H1 (cell line): Measurements from ENCODE around the gene SUPT4H1. TPM values are rescaled to one million over a fixed set of nuclear protein-coding genes. Genes with fewer than 3 reads are reported as not detected.

ENCODE experiments used
- CTCF ChIA-PET: fragments of 300-600 bp; sonication (Branson Sonifier 250); formaldehyde crosslinking; loops from one replicate; lab custom pipeline; 2021; ENCODE audit not compliant: partially characterized antibody; lab: Charles Lee
- POLR2A ChIA-PET: fragments of 300-600 bp; sonication (Branson Sonifier 250); formaldehyde crosslinking; loops from one replicate; lab custom pipeline; 2021; ENCODE audit warnings: inconsistent platforms; ENCODE audit not compliant: partially characterized antibody; lab: Charles Lee
- DNase-seq, 2 experiments: peaks; one replicate each; pipeline versions ENCODE4 v3.0.0 to v3.0.0-alpha.2; 2010 to 2022; ENCODE audit warnings: low spot score in 2 of 2, low read depth in 1 of 2, mixed read lengths in 1 of 2
- FAIRE-seq: peaks from 2 replicates; lab custom pipeline; 2011; peaks lifted over from hg19 to GRCh38; lab: Jason Lieb, UNC
- H2AFZ ChIP-seq: 2 replicates; pipeline ENCODE4 v1.8.1; 2012; ENCODE audit warnings: low read length, inconsistent platforms
- H2AK5ac ChIP-seq: 2 replicates; pipeline ENCODE4 v1.6.1; 2013; ENCODE audit warnings: low read depth, low read length
- H2BK120ac ChIP-seq: replicated peaks from 2 replicates; pipeline ENCODE3; 2013; ENCODE audit warnings: low read depth, low read length, inconsistent platforms
- H2BK12ac ChIP-seq: 2 replicates; pipeline ENCODE4 v1.6.1; 2013; ENCODE audit warnings: low read depth, low read length
- H2BK15ac ChIP-seq: 2 replicates; pipeline ENCODE4 v1.6.1; 2013; ENCODE audit warnings: low read length
- H2BK20ac ChIP-seq: 2 replicates; pipeline ENCODE4 v1.6.1; 2013; ENCODE audit warnings: low read length
- H2BK5ac ChIP-seq: 2 replicates; pipeline ENCODE4 v1.6.1; 2013; ENCODE audit warnings: low read depth, low read length
- H3K14ac ChIP-seq: 2 replicates; pipeline ENCODE4 v1.6.1; 2013; ENCODE audit warnings: inconsistent platforms; ENCODE audit not compliant: insufficient read length
- H3K18ac ChIP-seq: 2 replicates; pipeline ENCODE4 v1.6.1; 2013; ENCODE audit warnings: low read length; ENCODE audit errors: extremely low read depth
- H3K23ac ChIP-seq: 2 replicates; pipeline ENCODE4 v1.6.1; 2013; ENCODE audit warnings: inconsistent platforms; ENCODE audit not compliant: insufficient read length
- H3K23me2 ChIP-seq: 2 replicates; pipeline ENCODE4 v1.6.1; 2013; ENCODE audit warnings: low read depth, low read length
- H3K27ac ChIP-seq: 2 replicates; pipeline ENCODE4 v1.6.1; 2011; ENCODE audit warnings: low read depth, low read length, inconsistent platforms
- H3K27me3 ChIP-seq, 4 experiments: replicated peaks in 1 of 4; 1 replicate in 1 of 4; 2 replicates in 3 of 4; pipeline versions ENCODE4 v1.6.1 to v1.8.1; 2011 to 2013; ENCODE audit warnings: low read length in 3 of 4, mild to moderate bottlenecking in 3 of 4, inconsistent platforms in 2 of 4, mixed read lengths in 2 of 4, moderate library complexity in 1 of 4; ENCODE audit not compliant: control insufficient read depth in 3 of 4, insufficient read depth in 3 of 4; ENCODE audit errors: extremely low read depth in 1 of 4
- H3K36me3 ChIP-seq, 4 experiments: 2 replicates each; pipeline versions ENCODE4 v1.6.1 to v1.8.1; 2011 to 2013; ENCODE audit warnings: mild to moderate bottlenecking in 4 of 4, low read length in 3 of 4, moderate library complexity in 2 of 4, control low read depth in 1 of 4, inconsistent platforms in 1 of 4; ENCODE audit not compliant: insufficient read depth in 4 of 4, control insufficient read depth in 2 of 4
- H3K4ac ChIP-seq: replicated peaks from 2 replicates; pipeline ENCODE3; 2013; ENCODE audit warnings: low read length, low read depth, mixed read lengths, inconsistent platforms; ENCODE audit not compliant: insufficient read length
- H3K4me1 ChIP-seq, 4 experiments: replicated peaks in 1 of 4; 1 replicate in 1 of 4; 2 replicates in 3 of 4; pipeline versions ENCODE4 v1.6.1 to v1.8.1; 2011 to 2013; ENCODE audit warnings: low read length in 3 of 4, inconsistent platforms in 2 of 4, mixed read lengths in 1 of 4; ENCODE audit not compliant: insufficient read depth in 4 of 4, control insufficient read depth in 3 of 4
- H3K4me2 ChIP-seq, 2 experiments: 2 replicates each; pipeline versions ENCODE4 v1.6.1 to v1.8.1; 2011 to 2013; ENCODE audit warnings: low read depth in 2 of 2, low read length in 2 of 2, control low read depth in 1 of 2, inconsistent platforms in 1 of 2, mild to moderate bottlenecking in 1 of 2; ENCODE audit not compliant: insufficient read depth in 1 of 2
- H3K4me3 ChIP-seq, 4 experiments: fragments of 200-600, 300-600 bp in 1 of 4; sonication (generic), shearing (Covaris generic), sonication (Bioruptor Twin) in 1 of 4; 2 replicates each; pipeline versions ENCODE4 v1.5.1 to v1.8.1; 2011 to 2016; ENCODE audit warnings: low read length in 4 of 4, low read depth in 3 of 4, control low read depth in 2 of 4, inconsistent platforms in 2 of 4, mild to moderate bottlenecking in 2 of 4, mixed read lengths in 1 of 4, moderate library complexity in 1 of 4; ENCODE audit not compliant: insufficient read depth in 2 of 4; ENCODE audit errors: extremely low read depth in 1 of 4
- H3K56ac ChIP-seq: replicated peaks from 2 replicates; pipeline ENCODE3; 2013; ENCODE audit warnings: low read depth, mild to moderate bottlenecking, mixed read lengths, low read length, inconsistent platforms; ENCODE audit not compliant: insufficient read length
- H3K79me1 ChIP-seq: 2 replicates; pipeline ENCODE4 v1.6.1; 2013; ENCODE audit warnings: low read depth, low read length, control low read depth
- H3K79me2 ChIP-seq, 2 experiments: 2 replicates each; pipeline versions ENCODE4 v1.6.1 to v1.8.1; 2012 to 2013; ENCODE audit warnings: low read length in 2 of 2, mild to moderate bottlenecking in 2 of 2, inconsistent platforms in 1 of 2; ENCODE audit not compliant: insufficient read depth in 2 of 2, control insufficient read depth in 1 of 2
- H3K9ac ChIP-seq, 4 experiments: replicated peaks in 1 of 4; 1 replicate in 1 of 4; 2 replicates in 3 of 4; pipeline versions ENCODE4 v1.6.1 to v1.8.1; 2011 to 2013; ENCODE audit warnings: low read depth in 3 of 4, low read length in 3 of 4, control low read depth in 2 of 4, mild to moderate bottlenecking in 2 of 4, moderate library complexity in 2 of 4, inconsistent platforms in 1 of 4; ENCODE audit errors: extremely low read depth in 1 of 4
- H3K9me3 ChIP-seq, 2 experiments: 2 replicates each; pipeline versions ENCODE4 v1.6.1 to v1.8.1; 2012 to 2013; ENCODE audit warnings: mild to moderate bottlenecking in 2 of 2, moderate library complexity in 2 of 2, control low read depth in 1 of 2, inconsistent platforms in 1 of 2, low read depth in 1 of 2, low read length in 1 of 2, mixed read lengths in 1 of 2; ENCODE audit not compliant: insufficient read depth in 2 of 2
- H4K20me1 ChIP-seq, 2 experiments: replicated peaks in 1 of 2; 2 replicates each; pipeline versions ENCODE3 to v1.8.1; 2011 to 2013; ENCODE audit warnings: inconsistent platforms in 2 of 2, low read length in 2 of 2, mild to moderate bottlenecking in 1 of 2; ENCODE audit not compliant: insufficient read depth in 2 of 2, control insufficient read depth in 1 of 2
- H4K5ac ChIP-seq: 2 replicates; pipeline ENCODE4 v1.6.1; 2013; ENCODE audit warnings: low read length, low read depth, mixed read lengths, inconsistent platforms; ENCODE audit not compliant: insufficient read length
- H4K8ac ChIP-seq: 2 replicates; pipeline ENCODE4 v1.8.0; 2013; ENCODE audit warnings: mild to moderate bottlenecking, moderate library complexity, low read length, inconsistent platforms; ENCODE audit not compliant: insufficient read depth; ENCODE audit errors: extremely low read depth
- H4K91ac ChIP-seq: replicated peaks from 2 replicates; pipeline ENCODE3; 2013; ENCODE audit warnings: low read length, mixed read lengths, inconsistent platforms; ENCODE audit not compliant: insufficient read length
- ASH2L ChIP-seq: fragments of 200-600, 300-600 bp; sonication (generic); IDR thresholded peaks from one replicate; pipeline ENCODE4 v1.7.1; 2017; ENCODE audit warnings: low read length
- BCL11A ChIP-seq, 2 experiments: IDR thresholded peaks; one replicate each; pipeline ENCODE4 v1.6.1; 2011; ENCODE audit warnings: low read depth in 2 of 2, low read length in 2 of 2, mild to moderate bottlenecking in 2 of 2
- CEBPB ChIP-seq: IDR thresholded peaks from 2 replicates; pipeline ENCODE4 v1.6.1; 2012; ENCODE audit warnings: low read depth, low read length
- JUN ChIP-seq: IDR thresholded peaks from 2 replicates; pipeline ENCODE4 v1.6.1; 2011; ENCODE audit warnings: low read depth, mild to moderate bottlenecking, improper control_type of control experiment, low read length
- MAFK ChIP-seq: IDR thresholded peaks from 2 replicates; pipeline ENCODE4 v1.6.1; 2012; ENCODE audit warnings: low read depth, mild to moderate bottlenecking, improper control_type of control experiment, low read length
- NRF1 ChIP-seq: IDR thresholded peaks from 2 replicates; pipeline ENCODE4 v1.6.1; 2011; ENCODE audit warnings: mild to moderate bottlenecking, low read depth, low read length, improper control_type of control experiment
- POLR2AphosphoS5 ChIP-seq: IDR thresholded peaks from 2 replicates; pipeline ENCODE4 v1.6.1; 2011; ENCODE audit warnings: low read depth, low read length
- RFX5 ChIP-seq: IDR thresholded peaks from 2 replicates; pipeline ENCODE4 v1.6.1; 2011; ENCODE audit warnings: low read depth, low read length, improper control_type of control experiment, borderline replicate concordance
- SUZ12 ChIP-seq: fragments of 200-600 bp; sonication (generic); IDR thresholded peaks from 2 replicates; pipeline ENCODE4 v1.6.1; 2012; ENCODE audit warnings: mild to moderate bottlenecking, inconsistent platforms, low read length, moderate library complexity, mixed read lengths
- TAF1 ChIP-seq: IDR thresholded peaks from 2 replicates; pipeline ENCODE4 v1.6.1; 2011; ENCODE audit warnings: mild to moderate bottlenecking, low read depth, low read length
- TEAD4 ChIP-seq: IDR thresholded peaks from 2 replicates; pipeline ENCODE4 v1.6.1; 2012; ENCODE audit warnings: low read depth, low read length, inconsistent platforms, mixed read lengths
- WGBS, 2 experiments: shearing (Covaris generic) in 1 of 2; methylation state at CpG; one replicate each; pipeline versions ENCODE4 v1.1.6 to v1.1.7; 2013 to 2015; ENCODE audit warnings: low lambda C conversion rate in 2 of 2, mixed read lengths in 2 of 2, inconsistent platforms in 1 of 2, low coverage in 1 of 2, missing lambda C conversion rate in 1 of 2; ENCODE audit not compliant: insufficient replicate concordance in 2 of 2, insufficient coverage in 1 of 2, insufficient read length in 1 of 2; ENCODE audit errors: extremely low coverage in 1 of 2, missing lambda C conversion rate in 1 of 2; 5-methylcytosine and 5-hydroxymethylcytosine counted together
- polyA plus RNA-seq, 7 experiments: library from polyadenylated mRNA; depleted of rRNA in 3 of 7; stranded (reverse) in 5 of 7; unstranded in 2 of 7; fragments of >200 nt in 5 of 7; fragments of 200-250 nt in 2 of 7; gene quantifications; 1 replicate in 5 of 7; 2 replicates in 1 of 7; 4 replicates in 1 of 7; pipeline versions ENCODE4 v1.2.1 to v1.2.3, GENCODE V29; 2011 to 2013; ENCODE audit warnings: missing spikeins in 2 of 7, mixed read lengths in 2 of 7
- total RNA-seq: library from RNA; stranded (reverse); fragmentation: NEBNext Ultra II Directional; extraction: Animal tissue kit (Norgen Biotek cat#: 25700); gene quantifications from 2 replicates; pipeline ENCODE4 v1.2.1, GENCODE V29; 2021
- TF ChIP-seq, protein P1 (sequence below): IDR thresholded peaks from 2 replicates; pipeline ENCODE4 v1.6.1; 2011; ENCODE audit warnings: low read length, improper control_type of control experiment

SUPT4H1 gene
- total and polyA plus RNA-seq, 2 of the 8 experiments (the other 6 are each of a cell fraction or from before 2014, with no cell fraction given): 112 to 143 TPM

DNA sequence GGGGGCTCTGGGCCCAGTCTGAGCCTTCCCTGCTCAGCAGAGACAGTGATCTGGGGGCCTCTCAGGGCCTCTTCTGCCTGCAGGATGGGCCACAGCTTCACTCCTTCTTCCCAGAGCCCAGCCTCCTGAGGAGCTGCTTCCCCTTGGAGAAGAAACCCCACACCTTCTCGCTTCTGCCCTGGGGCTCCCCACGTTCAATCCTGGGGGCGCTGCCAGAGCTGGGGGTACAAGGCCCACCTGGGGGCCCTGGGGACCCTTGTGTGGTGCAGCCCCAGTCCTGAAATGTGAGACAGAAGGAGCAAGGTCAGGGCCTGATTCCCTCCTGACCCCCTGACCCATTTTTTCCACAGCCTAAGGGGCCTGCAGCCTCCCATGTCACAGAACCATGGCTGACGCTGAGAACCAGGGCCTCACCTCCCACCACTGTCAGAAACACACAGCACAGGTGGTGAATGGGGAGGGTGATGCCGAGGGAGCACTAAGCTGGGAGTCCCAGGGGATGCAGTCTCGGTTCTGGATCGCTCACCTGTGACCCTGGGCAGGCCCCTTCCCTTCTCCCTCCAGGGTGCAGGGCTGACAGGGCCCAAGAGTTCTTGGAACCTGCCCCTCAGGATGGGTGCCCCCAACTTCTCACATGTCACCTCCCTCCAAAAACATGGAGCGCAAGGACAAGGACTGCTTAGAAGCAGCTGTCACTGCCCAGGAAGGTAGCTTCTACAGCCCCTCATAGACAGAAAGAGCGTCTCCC, 49.7 kb downstream of the SUPT4H1 start:
- 0 out of 2 replicates have a peak overlapping the region, but pooled peaks have one; percentile 18 for H2BK15ac ChIP-seq
- no peaks in the 10 kb centered on the region for H3K9me3 ChIP-seq
- 0 out of 8 replicates have a peak, but pooled peaks cover 0 to 2% (median 0%) of the 10 kb centered on the region in 4 experiments for H3K36me3 ChIP-seq
- 0 out of 2 replicates have a peak overlapping the region, but pooled peaks have one; percentile 1 for H4K8ac ChIP-seq
- no peaks in the 10 kb centered on the region for H3K79me2 ChIP-seq
- H3K4me3 ChIP-seq: no peak overlapping the region
- H3K23ac ChIP-seq: no peak overlapping the region
- H2AK5ac ChIP-seq: no peak overlapping the region
- no peak overlapping the region for H2AFZ ChIP-seq
- H3K23me2 ChIP-seq: no peaks in the 10 kb centered on the region
- no peak overlapping the region for H3K18ac ChIP-seq
- no peaks in the 10 kb centered on the region for H4K20me1 ChIP-seq
- H2BK12ac ChIP-seq: no peak overlapping the region
- no peak overlapping the region for H2BK20ac ChIP-seq
- peak in 1 of 2 experiments; percentile 41 for DNase-seq
- POLR2A ChIA-PET: interaction anchor here (1.2 to 2.5 kb wide), 5 partner anchors 13 to 50 kb away, joined by 3 to 9 read pairs (median 6); partner anchors contain the start of genes SUPT4H1 and TSPOAP1
- WGBS, 2 experiments: 93% methylated on average over 9 of the region's 9 CpGs; no CpG with 5 or more reads in 1 of the 2 experiments
- no peak overlapping the region for H3K56ac ChIP-seq
- no peak overlapping the region for H4K91ac ChIP-seq
- CTCF ChIA-PET: interaction anchor here (0.6 to 9.4 kb wide), 13 partner anchors 11 to 1230 kb away, joined by 3 to 172 read pairs (median 3); partner anchors contain the start of gene MPO
- no peaks in the 10 kb centered on the region for H3K79me1 ChIP-seq
- no peak for FAIRE-seq
- no peak overlapping the region for H2BK120ac ChIP-seq
- H4K5ac ChIP-seq: no peak overlapping the region
- no peak overlapping the region for H3K27ac ChIP-seq
- H3K9ac ChIP-seq: no peak overlapping the region
- peaks cover 0 to 5% (median 4%) of the 10 kb centered on the region in 4 experiments; a peak in 5 of 7 replicates for H3K4me1 ChIP-seq
- no peak overlapping the region for H3K14ac ChIP-seq
- no peaks in the 10 kb centered on the region for H3K27me3 ChIP-seq
- H3K4ac ChIP-seq: no peak overlapping the region
- H2BK5ac ChIP-seq: 0 out of 2 replicates have a peak overlapping the region, but pooled peaks have one; percentile 35
- H3K4me2 ChIP-seq: no peak overlapping the region
- TF ChIP-seq TAF1: no peak
- no peak for TF ChIP-seq ASH2L
- TF ChIP-seq CEBPB: no peak
- no peak for TF ChIP-seq BCL11A (IDR thresholded peaks at IDR 0.05; ENCODE audit: low read depth in 2 of 2, low read length in 2 of 2)
- no peak for TF ChIP-seq MAFK
- no peak for TF ChIP-seq POLR2AphosphoS5
- TF ChIP-seq JUN: no peak
- no peak for TF ChIP-seq NRF1
- no peak for TF ChIP-seq SUZ12
- TF ChIP-seq TEAD4: no peak
- TF ChIP-seq, protein P1, sequence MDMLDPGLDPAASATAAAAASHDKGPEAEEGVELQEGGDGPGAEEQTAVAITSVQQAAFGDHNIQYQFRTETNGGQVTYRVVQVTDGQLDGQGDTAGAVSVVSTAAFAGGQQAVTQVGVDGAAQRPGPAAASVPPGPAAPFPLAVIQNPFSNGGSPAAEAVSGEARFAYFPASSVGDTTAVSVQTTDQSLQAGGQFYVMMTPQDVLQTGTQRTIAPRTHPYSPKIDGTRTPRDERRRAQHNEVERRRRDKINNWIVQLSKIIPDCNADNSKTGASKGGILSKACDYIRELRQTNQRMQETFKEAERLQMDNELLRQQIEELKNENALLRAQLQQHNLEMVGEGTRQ: no peak
- TF ChIP-seq RFX5: no peak
